HG03175 (cell line): ENCODE measurements around the gene ADM2.

Experiments used
- ATAC-seq: cut with Tn5 transposase; IDR thresholded peaks from one replicate; pipeline ENCODE4 v1.9.1; 2021; ENCODE audit warnings: mild to moderate bottlenecking, moderate library complexity; ENCODE audit not compliant: unreplicated experiment

ADM2 gene

GRCh38 chr22:50483977-50484853 lies 2.9 kb downstream of the ADM2 start:
- no peak for ATAC-seq

GRCh38 chr22:50485221-50486131 lies 4.1 kb downstream of the ADM2 start:
- no peak for ATAC-seq

GRCh38 chr22:50486561-50487289 lies 5.4 kb downstream of the ADM2 start, which contains the start of gene MIOX:
Gene MIOX, plus strand, starts transcription at chr22:50486859. Its CDS starts 39 bp downstream, at chr22:50486898.
- no peak for ATAC-seq

GRCh38 chr22:50487290-50488005 lies 6.1 kb downstream of the ADM2 start:
- ATAC-seq, result no peak

- no peak for ATAC-seq
Measured at GRCh38 chr22:50488006-50488677, 6.8 kb downstream of the ADM2 start.

GRCh38 chr22:50488886-50489285 lies 7.5 kb downstream of the ADM2 start:
- ATAC-seq, result no peak

GRCh38 chr22:50489363-50490243 lies 8.3 kb downstream of the ADM2 start:
- no peak for ATAC-seq

GRCh38 chr22:50490531-50491308 lies 9.4 kb downstream of the ADM2 start:
- ATAC-seq, result no peak

- ATAC-seq, result no peak
Measured at GRCh38 chr22:50497093-50497492, 15.8 kb downstream of the ADM2 start.

GRCh38 chr22:50498322-50498890 lies 17.1 kb downstream of the ADM2 start:
- ATAC-seq, result no peak

GRCh38 chr22:50500452-50500851 lies 19.1 kb downstream of the ADM2 start:
- no peak for ATAC-seq

- ATAC-seq, result no peak
Measured at GRCh38 chr22:50502096-50502495, 20.8 kb downstream of the ADM2 start.

GRCh38 chr22:50502628-50503474 lies 21.5 kb downstream of the ADM2 start:
- no peak for ATAC-seq

- no peak for ATAC-seq
Measured at GRCh38 chr22:50503475-50504145, 22.3 kb downstream of the ADM2 start.

GRCh38 chr22:50504369-50505211 lies 23.2 kb downstream of the ADM2 start:
- ATAC-seq, result no peak
